IPS DF 4.7 (cell line): ENCODE results near the gene ITPKB.
"Not testable (repeated sequence)": the region's sequence is repeated elsewhere in the genome, so short reads cannot be mapped to it uniquely, and the experiment has no call there.

Experiments used
- DNase-seq: peaks from one replicate; pipeline ENCODE4 v3.0.0-alpha.2; 2013; ENCODE audit warnings: low spot score; ENCODE audit errors: extremely low read depth

The ITPKB gene

GRCh38 chr1:226639631-226640061, 99.4 kb downstream of the ITPKB start:
- no peak for DNase-seq

- not testable (repeated sequence) for DNase-seq
Measured at GRCh38 chr1:226639206-226639605, 99.9 kb downstream of the ITPKB start.

- DNase-seq: no peak
Measured at GRCh38 chr1:226638608-226639007, 100.5 kb downstream of the ITPKB start.

GRCh38 chr1:226638001-226638601, 101.0 kb downstream of the ITPKB start:
- no peak for DNase-seq

- DNase-seq: no peak
Measured at GRCh38 chr1:226637147-226637935, 101.7 kb downstream of the ITPKB start.

GRCh38 chr1:226636847-226637096, 102.3 kb downstream of the ITPKB start:
- DNase-seq: no peak

- DNase-seq: no peak
Measured at GRCh38 chr1:226635456-226635941, 103.6 kb downstream of the ITPKB start.

GRCh38 chr1:226634611-226635246, 104.4 kb downstream of the ITPKB start:
- DNase-seq: no peak

- DNase-seq: no peak
Measured at GRCh38 chr1:226634166-226634588, 104.9 kb downstream of the ITPKB start.

GRCh38 chr1:226633541-226634165, 105.4 kb downstream of the ITPKB start:
- no peak for DNase-seq

GRCh38 chr1:226632922-226633351, 106.1 kb downstream of the ITPKB start:
- DNase-seq: no peak

GRCh38 chr1:226632169-226632879, 106.8 kb downstream of the ITPKB start:
- no peak for DNase-seq

- no peak for DNase-seq
Measured at GRCh38 chr1:226631229-226632000, 107.7 kb downstream of the ITPKB start.

- no peak for DNase-seq
Measured at GRCh38 chr1:226630592-226630991, 108.5 kb downstream of the ITPKB start.

GRCh38 chr1:226629896-226630550, 109.1 kb downstream of the ITPKB start:
- no peak for DNase-seq

GRCh38 chr1:226629210-226629895, 109.7 kb downstream of the ITPKB start:
- DNase-seq: no peak

- no peak for DNase-seq
Measured at GRCh38 chr1:226628612-226629155, 110.4 kb downstream of the ITPKB start.

GRCh38 chr1:226627924-226628611, 111.0 kb downstream of the ITPKB start:
- no peak for DNase-seq
